Hematopoietic multipotent progenitor cell treated with erythropoietin and hydrocortisone succinate and interleukin-3 and kit ligand, for 17 days (in vitro differentiated cells): Measurements from ENCODE around the gene PTPRN2.
"Not testable (repeated sequence)": the region's sequence is repeated elsewhere in the genome, so short reads cannot be mapped to it uniquely, and the experiment has no call there.

ENCODE experiments used
- DNase-seq: peaks from one replicate; pipeline ENCODE4 v3.0.0-alpha.2; 2015; ENCODE audit warnings: low spot score

The PTPRN2 gene

DNA sequence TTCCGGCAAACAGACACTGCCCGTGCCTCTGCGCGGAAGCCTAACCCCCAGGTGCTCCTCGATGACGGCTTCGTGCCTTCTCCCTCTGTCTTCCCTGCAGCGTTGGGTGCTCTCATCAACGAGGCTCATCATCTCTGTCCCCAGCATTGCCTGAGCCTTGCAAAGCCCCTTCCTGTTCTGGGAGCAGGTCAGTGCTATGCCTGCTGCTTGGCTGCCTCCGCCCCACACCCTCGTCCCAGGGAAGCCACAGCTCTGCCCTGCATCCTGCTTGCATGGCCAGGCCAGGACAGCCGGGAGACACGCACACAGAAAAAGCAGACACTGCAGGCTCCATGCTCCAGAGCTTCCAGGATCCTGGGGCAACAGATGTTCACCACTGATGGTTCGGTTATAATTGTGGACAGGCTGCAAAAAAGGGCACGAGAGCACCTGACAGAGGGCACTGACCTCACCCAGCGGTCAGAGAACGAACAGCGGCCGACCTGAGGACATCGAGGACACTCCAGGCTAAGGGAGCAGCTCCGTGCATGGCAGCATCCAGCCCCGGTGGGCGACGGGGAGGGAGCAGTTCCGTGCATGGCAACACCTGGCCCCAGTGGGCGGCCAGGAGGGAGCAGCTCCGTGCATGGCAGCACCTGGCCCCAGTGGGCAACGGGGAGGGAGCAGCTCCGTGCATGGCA, 265.5 kb downstream of the PTPRN2 start:
- DNase-seq, result no peak

GRCh38 chr7:158321056-158321700, 266.4 kb downstream of the PTPRN2 start:
- no peak for DNase-seq

GRCh38 chr7:158320328-158320727, 267.3 kb downstream of the PTPRN2 start:
- no peak for DNase-seq

DNA sequence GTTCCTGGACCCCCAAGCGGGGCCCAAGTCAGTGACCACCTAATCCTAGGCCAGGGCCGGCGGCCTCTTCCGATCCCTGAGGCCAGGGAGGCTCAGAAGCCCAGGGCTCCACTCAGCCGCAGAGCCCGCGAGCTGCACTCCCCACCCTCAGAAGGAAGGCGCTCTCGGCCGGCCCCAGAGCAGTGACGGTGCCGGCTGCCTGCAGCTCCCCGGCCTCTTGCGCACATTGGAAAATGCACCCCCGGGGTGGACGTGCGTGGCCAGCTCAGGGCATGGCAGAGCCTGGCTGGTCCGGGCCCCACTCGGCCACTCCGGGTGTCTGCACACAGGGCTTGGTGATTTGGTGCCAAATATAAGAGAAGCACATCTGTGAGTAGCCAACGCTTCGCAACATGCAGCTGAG, 269.1 kb downstream of the PTPRN2 start:
- no peak for DNase-seq

DNA sequence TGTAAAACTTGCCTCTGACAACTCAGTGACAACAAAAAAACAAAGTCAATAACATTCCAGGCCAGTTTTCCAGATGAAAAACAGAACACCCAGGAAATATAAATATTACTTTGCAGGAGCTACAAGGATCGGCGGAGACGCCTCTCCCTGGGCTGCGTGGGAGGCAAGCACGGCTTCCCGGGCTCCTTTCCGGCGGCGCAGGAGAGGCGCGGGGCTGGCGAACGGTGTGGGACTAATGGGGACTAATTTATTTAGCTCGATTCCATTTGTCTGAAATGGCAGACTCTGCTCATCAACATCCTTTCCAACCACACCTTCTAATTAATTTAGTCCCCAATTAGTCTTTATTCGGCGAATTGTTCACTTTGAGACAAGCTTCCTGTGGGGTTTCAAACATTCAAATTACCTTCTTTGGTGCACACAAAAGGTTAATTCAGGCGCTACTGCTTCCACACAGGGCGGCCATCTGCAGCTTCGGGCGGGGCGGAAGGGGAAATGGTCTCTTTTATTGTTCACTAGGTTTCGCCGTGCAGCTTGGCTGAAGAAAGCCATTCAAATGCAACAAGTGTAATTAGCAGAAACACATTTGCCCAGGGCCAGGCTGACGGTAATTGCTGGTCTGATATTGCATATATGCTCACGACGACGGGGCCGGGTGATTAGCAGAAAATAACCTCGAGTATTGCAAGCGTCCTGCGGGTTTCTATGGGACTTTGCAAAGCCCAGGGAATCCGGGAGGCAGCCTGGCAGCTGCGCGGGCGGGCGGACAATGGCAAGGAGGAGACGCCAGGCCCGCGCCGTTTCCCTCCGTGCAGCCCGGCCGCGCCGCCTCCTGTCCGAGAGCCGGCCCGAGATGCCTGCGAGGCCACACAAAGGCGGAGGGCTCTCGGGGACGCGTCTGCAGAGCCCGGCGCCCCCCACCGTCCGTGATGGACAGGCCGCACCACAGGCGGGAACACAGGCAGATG, 270.1 kb downstream of the PTPRN2 start:
- no peak for DNase-seq

- DNase-seq, result no peak
These were observed 271.1 kb downstream of the PTPRN2 start for GRCh38 chr7:158316466-158317031.

DNA sequence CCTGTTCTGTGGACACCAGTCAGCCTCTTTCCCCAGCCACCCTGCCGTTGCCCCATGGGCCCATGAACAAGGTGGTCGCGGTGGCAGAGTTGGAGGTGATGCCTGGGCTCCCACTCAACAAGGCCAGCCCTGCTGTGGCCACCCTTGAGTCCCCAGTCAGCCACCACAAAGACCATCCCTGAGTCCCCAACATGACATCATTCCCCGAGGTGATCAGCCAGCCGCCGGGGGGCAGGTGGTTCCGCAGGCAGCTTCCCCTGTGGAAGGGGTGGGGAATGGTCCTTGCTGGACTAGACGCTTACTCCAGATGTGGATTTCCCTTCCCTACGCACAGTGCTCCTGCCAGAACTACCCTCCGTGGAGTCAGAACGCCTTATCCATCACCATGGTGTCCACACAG, 271.7 kb downstream of the PTPRN2 start:
- DNase-seq, result no peak

- DNase-seq, result no peak
These were observed 272.3 kb downstream of the PTPRN2 start for GRCh38 chr7:158315326-158315725.

DNA sequence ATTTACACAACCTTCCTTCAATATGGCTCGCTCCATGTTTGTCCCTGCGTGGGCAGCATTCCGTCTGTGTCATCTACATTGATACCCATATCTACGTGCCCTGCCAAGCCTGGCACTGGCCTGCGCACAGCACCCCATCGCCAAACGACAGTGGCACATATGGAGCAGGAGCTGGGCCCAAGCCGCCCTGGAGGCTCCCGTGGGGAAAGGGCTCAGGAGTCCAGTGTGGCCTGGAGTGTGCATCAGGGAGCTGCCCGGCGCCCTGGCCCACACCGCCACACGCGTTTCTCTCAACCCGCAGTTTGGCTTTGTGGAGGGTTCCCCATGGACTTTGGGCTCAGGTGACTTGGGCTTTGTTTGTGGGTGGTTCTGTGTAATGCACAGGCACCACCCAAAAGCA, 273.2 kb downstream of the PTPRN2 start:
- no peak for DNase-seq

GRCh38 chr7:158313931-158314330, 273.7 kb downstream of the PTPRN2 start:
- no peak for DNase-seq

DNA sequence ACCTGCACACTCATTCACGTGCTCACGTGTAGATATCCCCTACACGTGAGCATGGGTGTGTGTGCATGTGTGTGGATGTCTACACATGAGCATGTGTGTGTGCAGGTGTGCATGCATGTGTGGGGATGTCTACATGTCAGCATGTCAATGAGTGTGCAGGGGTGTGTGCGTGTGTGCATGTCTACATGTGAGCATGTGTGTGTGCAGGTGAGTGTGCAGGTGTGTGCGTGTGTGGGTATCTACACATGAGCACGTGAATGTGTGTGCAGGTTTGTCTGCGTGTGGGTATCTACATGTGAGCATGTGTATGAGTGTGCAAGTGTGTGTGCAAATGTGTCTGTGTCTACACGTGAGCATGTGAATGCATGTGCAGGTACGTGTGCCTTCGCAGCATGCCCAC, 274.8 kb downstream of the PTPRN2 start:
- no peak for DNase-seq

GRCh38 chr7:158311791-158312190, 275.8 kb downstream of the PTPRN2 start:
- DNase-seq, result no peak

GRCh38 chr7:158310924-158311666, 276.5 kb downstream of the PTPRN2 start:
- DNase-seq, result no peak

DNA sequence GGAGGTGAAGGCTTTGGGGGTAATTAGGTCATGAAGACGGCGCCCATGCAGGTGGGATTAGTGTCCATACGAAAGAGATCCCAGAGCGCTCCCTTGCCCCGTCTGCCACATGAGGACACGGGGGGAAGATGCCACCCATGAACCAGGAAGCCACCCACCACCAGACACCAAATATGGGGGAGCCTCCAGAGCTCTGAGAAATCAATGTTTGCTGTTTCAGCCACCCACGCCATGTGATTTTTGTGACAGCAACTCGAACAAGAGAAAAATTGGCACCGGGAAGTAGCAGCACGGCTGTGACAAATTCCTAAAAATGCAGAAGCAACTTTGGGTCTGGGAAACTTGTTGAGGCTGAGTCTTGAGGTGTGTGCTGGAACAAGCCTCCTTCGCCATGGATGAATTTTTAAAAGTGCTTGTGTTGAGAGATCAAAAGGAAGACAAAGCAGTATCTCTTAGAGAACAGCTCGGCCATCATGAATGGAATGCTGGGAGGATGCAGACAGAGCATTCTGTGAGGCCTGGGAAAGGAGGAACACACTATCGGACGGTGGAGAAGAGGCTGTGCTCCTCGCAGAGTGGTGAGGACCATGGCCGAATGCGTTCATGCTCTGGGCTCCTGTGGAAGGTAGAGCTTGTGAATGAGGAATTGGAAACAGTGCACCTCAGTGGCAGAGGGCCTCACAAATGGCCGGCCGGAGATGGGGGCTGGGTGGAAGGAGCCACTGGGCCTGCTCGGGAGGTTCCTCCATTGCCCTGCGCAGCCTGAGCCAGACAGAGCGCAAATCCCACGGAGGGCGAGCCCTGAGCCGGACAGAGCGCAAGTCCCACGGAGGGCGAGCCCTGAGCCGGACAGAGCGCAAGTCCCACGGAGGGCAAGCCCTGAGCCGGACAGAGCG, 277.5 kb downstream of the PTPRN2 start:
- DNase-seq, result no peak

DNA sequence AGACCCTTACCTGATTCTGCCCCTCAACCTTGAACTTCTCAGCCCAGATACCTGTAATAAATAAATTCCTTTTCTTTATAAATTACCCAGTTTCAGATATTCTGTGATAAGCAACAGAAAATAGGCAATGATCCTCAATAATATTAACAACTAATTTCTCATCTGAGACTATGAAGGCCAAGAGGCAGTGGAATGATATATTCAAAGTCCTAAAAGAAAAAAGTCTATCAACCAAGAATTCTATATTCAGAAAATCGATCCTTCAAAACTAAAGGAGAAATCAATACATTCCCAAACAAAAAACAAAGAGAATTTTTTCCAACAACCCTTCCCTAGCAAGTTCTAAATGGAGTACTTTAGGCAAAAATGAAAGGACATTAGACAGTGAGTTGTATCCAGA, 279.6 kb downstream of the PTPRN2 start:
- DNase-seq, result no peak

DNA sequence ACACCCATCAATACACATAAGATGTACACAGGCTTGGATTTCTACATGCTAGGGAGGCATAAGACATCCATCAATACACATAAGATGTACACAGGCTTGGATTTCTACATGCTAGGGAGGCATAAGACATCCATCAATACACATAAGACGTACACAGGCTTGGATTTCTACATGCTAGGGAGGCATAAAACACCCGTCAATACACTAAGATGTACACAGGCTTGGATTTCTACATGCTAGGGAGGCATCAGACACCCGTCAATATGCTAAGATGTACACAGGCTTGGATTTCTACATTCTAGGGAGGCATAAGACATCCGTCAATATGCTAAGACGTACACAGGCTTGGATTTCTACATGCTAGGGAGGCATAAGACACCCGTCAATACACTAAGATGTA, 283.6 kb downstream of the PTPRN2 start:
- DNase-seq, result not testable (repeated sequence)

GRCh38 chr7:158303121-158303520, 284.5 kb downstream of the PTPRN2 start:
- no peak for DNase-seq

- no peak for DNase-seq
These were observed 285.2 kb downstream of the PTPRN2 start for GRCh38 chr7:158302274-158303070.

- no peak for DNase-seq
These were observed 286.4 kb downstream of the PTPRN2 start for GRCh38 chr7:158301207-158301606.

DNA sequence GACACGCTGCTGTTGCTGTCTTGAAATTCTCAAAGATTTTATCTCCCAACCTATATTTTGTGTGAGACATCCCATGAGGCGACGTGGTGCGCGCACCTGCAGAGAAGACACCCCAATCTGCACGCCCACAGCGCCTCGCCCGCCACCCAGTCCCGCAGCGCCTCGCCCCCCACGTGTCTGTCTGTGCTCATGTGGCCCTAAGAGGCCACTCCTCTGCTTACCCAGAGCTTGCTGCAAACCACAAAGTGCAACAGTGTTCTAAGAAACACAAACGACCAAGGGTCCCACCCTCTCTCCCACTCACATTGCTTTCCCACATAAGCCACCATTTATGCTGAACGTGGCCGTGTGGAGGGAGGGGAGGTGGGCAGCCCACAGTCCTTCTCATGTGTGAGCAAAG, 287.2 kb downstream of the PTPRN2 start:
- DNase-seq, result no peak
